HEK293 (cell line): ENCODE measurements around the gene RASA3.

Experiments
- AEBP2 ChIP-seq: fragments of 450-650 bp; formaldehyde crosslinking; IDR thresholded peaks from 2 replicates; pipeline ENCODE4 v1.5.1; 2016; ENCODE audit warnings: missing biosample characterization, missing genetic modification characterization, borderline replicate concordance
- BCL11A ChIP-seq: fragments of 450-650 bp; formaldehyde crosslinking; IDR thresholded peaks from 2 replicates; pipeline ENCODE4 v1.5.1; 2016; ENCODE audit warnings: low read depth, missing biosample characterization, missing genetic modification characterization
- CTCF ChIP-seq: fragments of 450-650 bp; formaldehyde crosslinking; IDR thresholded peaks from 2 replicates; pipeline ENCODE4 v1.5.1; 2016; ENCODE audit warnings: missing biosample characterization, missing genetic modification characterization
- PBX3 ChIP-seq: sonication (generic); formaldehyde crosslinking; IDR thresholded peaks from 2 replicates; pipeline ENCODE4 v1.8.1; 2022; ENCODE audit warnings: mild to moderate bottlenecking, moderate library complexity, missing genetic modification reagents
- TRIM28 ChIP-seq: IDR thresholded peaks from 2 replicates; pipeline ENCODE4 v1.6.1; 2011; ENCODE audit warnings: low read length, control low read depth, borderline replicate concordance
- ZNF354C ChIP-seq: fragments of 450-650 bp; formaldehyde crosslinking; IDR thresholded peaks from 2 replicates; pipeline ENCODE4 v1.5.1; 2016; ENCODE audit warnings: missing biosample characterization, missing genetic modification characterization, low read depth, borderline replicate concordance
- ZNF521 ChIP-seq: fragments of 450-650 bp; formaldehyde crosslinking; IDR thresholded peaks from 2 replicates; pipeline ENCODE4 v1.5.1; 2017; ENCODE audit warnings: missing biosample characterization, mild to moderate bottlenecking, missing genetic modification characterization
- ZNF707 ChIP-seq: fragments of 450-650 bp; formaldehyde crosslinking; IDR thresholded peaks from 2 replicates; pipeline ENCODE4 v1.5.1; 2016; ENCODE audit warnings: missing biosample characterization, missing genetic modification characterization
- TF ChIP-seq, protein P1 (sequence below): fragments of 450-650 bp; formaldehyde crosslinking; IDR thresholded peaks from 2 replicates; pipeline ENCODE4 v1.5.1; 2016; ENCODE audit warnings: missing biosample characterization, missing genetic modification characterization
- TF ChIP-seq, protein P2 (sequence below): fragments of 450-650 bp; formaldehyde crosslinking; IDR thresholded peaks from 2 replicates; pipeline ENCODE4 v1.5.1; 2016; ENCODE audit warnings: missing biosample characterization, missing genetic modification characterization, borderline replicate concordance

DNA sequence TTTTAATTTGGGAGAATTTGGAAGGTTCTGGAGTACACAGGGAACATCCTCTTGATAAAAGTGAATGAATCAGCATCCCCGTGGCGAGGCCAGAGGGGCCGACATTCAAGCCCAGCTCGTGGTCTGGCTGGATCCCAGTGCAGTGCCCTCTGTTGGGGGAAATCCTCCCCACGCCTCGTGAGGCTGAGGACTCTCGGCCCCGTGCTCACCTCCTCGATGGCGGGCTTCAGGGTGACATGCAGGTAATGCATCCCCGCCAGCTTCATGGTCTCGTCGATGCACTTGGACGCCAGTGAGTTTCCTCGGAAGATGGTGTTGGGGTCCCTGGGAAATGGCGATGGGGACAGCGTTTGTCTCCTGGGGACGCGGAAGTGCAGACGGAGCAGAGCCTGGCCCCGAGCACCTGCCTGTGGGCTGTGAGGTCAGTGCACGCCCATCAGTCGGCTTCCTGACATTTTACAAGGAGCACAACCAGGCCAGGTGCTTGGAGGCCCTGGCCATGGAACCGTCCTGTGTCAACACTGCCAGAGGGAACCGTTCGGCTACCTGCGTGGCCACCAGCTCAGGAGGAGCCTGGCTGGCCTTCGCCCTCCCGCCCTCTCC, 115.3 kb downstream of the RASA3 start:
- TF ChIP-seq CTCF (tag by site-specific recombination), result no peak
- no peak for TF ChIP-seq ZNF521 (tag by site-specific recombination)
- no peak for TF ChIP-seq TRIM28
- TF ChIP-seq BCL11A, result no peak
- TF ChIP-seq AEBP2, result no peak
- no peak for TF ChIP-seq PBX3 (CRISPR knock-in tag)
- TF ChIP-seq, protein P1, sequence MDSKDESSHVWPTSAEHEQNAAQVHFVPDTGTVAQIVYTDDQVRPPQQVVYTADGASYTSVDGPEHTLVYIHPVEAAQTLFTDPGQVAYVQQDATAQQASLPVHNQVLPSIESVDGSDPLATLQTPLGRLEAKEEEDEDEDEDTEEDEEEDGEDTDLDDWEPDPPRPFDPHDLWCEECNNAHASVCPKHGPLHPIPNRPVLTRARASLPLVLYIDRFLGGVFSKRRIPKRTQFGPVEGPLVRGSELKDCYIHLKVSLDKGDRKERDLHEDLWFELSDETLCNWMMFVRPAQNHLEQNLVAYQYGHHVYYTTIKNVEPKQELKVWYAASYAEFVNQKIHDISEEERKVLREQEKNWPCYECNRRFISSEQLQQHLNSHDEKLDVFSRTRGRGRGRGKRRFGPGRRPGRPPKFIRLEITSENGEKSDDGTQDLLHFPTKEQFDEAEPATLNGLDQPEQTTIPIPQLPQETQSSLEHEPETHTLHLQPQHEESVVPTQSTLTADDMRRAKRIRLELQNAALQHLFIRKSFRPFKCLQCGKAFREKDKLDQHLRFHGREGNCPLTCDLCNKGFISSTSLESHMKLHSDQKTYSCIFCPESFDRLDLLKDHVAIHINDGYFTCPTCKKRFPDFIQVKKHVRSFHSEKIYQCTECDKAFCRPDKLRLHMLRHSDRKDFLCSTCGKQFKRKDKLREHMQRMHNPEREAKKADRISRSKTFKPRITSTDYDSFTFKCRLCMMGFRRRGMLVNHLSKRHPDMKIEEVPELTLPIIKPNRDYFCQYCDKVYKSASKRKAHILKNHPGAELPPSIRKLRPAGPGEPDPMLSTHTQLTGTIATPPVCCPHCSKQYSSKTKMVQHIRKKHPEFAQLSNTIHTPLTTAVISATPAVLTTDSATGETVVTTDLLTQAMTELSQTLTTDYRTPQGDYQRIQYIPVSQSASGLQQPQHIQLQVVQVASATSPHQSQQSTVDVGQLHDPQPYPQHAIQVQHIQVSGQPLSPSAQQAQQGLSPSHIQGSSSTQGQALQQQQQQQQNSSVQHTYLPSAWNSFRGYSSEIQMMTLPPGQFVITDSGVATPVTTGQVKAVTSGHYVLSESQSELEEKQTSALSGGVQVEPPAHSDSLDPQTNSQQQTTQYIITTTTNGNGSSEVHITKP, result no peak
- no peak for TF ChIP-seq ZNF354C
- no peak for TF ChIP-seq ZNF707 (tag by site-specific recombination)
- TF ChIP-seq, protein P2, sequence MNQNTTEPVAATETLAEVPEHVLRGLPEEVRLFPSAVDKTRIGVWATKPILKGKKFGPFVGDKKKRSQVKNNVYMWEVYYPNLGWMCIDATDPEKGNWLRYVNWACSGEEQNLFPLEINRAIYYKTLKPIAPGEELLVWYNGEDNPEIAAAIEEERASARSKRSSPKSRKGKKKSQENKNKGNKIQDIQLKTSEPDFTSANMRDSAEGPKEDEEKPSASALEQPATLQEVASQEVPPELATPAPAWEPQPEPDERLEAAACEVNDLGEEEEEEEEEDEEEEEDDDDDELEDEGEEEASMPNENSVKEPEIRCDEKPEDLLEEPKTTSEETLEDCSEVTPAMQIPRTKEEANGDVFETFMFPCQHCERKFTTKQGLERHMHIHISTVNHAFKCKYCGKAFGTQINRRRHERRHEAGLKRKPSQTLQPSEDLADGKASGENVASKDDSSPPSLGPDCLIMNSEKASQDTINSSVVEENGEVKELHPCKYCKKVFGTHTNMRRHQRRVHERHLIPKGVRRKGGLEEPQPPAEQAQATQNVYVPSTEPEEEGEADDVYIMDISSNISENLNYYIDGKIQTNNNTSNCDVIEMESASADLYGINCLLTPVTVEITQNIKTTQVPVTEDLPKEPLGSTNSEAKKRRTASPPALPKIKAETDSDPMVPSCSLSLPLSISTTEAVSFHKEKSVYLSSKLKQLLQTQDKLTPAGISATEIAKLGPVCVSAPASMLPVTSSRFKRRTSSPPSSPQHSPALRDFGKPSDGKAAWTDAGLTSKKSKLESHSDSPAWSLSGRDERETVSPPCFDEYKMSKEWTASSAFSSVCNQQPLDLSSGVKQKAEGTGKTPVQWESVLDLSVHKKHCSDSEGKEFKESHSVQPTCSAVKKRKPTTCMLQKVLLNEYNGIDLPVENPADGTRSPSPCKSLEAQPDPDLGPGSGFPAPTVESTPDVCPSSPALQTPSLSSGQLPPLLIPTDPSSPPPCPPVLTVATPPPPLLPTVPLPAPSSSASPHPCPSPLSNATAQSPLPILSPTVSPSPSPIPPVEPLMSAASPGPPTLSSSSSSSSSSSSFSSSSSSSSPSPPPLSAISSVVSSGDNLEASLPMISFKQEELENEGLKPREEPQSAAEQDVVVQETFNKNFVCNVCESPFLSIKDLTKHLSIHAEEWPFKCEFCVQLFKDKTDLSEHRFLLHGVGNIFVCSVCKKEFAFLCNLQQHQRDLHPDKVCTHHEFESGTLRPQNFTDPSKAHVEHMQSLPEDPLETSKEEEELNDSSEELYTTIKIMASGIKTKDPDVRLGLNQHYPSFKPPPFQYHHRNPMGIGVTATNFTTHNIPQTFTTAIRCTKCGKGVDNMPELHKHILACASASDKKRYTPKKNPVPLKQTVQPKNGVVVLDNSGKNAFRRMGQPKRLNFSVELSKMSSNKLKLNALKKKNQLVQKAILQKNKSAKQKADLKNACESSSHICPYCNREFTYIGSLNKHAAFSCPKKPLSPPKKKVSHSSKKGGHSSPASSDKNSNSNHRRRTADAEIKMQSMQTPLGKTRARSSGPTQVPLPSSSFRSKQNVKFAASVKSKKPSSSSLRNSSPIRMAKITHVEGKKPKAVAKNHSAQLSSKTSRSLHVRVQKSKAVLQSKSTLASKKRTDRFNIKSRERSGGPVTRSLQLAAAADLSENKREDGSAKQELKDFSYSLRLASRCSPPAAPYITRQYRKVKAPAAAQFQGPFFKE (tag by site-specific recombination), result no peak
